Measurements from ENCODE around the gene CCDC60.

The CCDC60 gene

GRCh38 chr12:119327471-119327870 is 7.1 kb upstream of the CCDC60 start:
- DNase-seq (ENCODE audit: low read depth in 2 of 2), result no peak
- H3K4me3 ChIP-seq (replicated peaks in 1 of 2; ENCODE audit: low read depth in 2 of 2, low read length in 2 of 2), result no peak overlapping the region
- TF ChIP-seq CTCF (IDR thresholded peaks at IDR 0.05; ENCODE audit: low read depth, low read length), result no peak

- no peak overlapping the region for H3K4me3 ChIP-seq (replicated peaks in 1 of 2; ENCODE audit: low read depth in 2 of 2, low read length in 2 of 2)
- no peak for TF ChIP-seq CTCF (IDR thresholded peaks at IDR 0.05; ENCODE audit: low read depth, low read length)
- DNase-seq (ENCODE audit: low read depth in 2 of 2), result no peak
These were observed 6.4 kb upstream of the CCDC60 start for GRCh38 chr12:119328111-119328510.

GRCh38 chr12:119338593-119339363 is 4.2 kb downstream of the CCDC60 start:
- H3K4me3 ChIP-seq (replicated peaks in 1 of 2; ENCODE audit: low read depth in 2 of 2, low read length in 2 of 2), result no peak overlapping the region
- no peak for DNase-seq (ENCODE audit: low read depth in 2 of 2)
- TF ChIP-seq CTCF (IDR thresholded peaks at IDR 0.05; ENCODE audit: low read depth, low read length), result no peak

GRCh38 chr12:119340578-119340977 is 6.0 kb downstream of the CCDC60 start:
- DNase-seq (ENCODE audit: low read depth in 2 of 2), result no peak
- H3K4me3 ChIP-seq (replicated peaks in 1 of 2; ENCODE audit: low read depth in 2 of 2, low read length in 2 of 2), result no peak overlapping the region
- TF ChIP-seq CTCF (IDR thresholded peaks at IDR 0.05; ENCODE audit: low read depth, low read length), result no peak

- DNase-seq (ENCODE audit: low read depth in 2 of 2), result no peak
- no peak overlapping the region for H3K4me3 ChIP-seq (replicated peaks in 1 of 2; ENCODE audit: low read depth in 2 of 2, low read length in 2 of 2)
- no peak for TF ChIP-seq CTCF (IDR thresholded peaks at IDR 0.05; ENCODE audit: low read depth, low read length)
These were observed 6.5 kb downstream of the CCDC60 start for GRCh38 chr12:119341020-119341419.

- no peak for DNase-seq (ENCODE audit: low read depth in 2 of 2)
- no peak for TF ChIP-seq CTCF (IDR thresholded peaks at IDR 0.05; ENCODE audit: low read depth, low read length)
- H3K4me3 ChIP-seq (replicated peaks in 1 of 2; ENCODE audit: low read depth in 2 of 2, low read length in 2 of 2), result no peak overlapping the region
These were observed 7.5 kb downstream of the CCDC60 start for GRCh38 chr12:119341988-119342387.

GRCh38 chr12:119343130-119343529 is 8.6 kb downstream of the CCDC60 start:
- no peak for TF ChIP-seq CTCF (IDR thresholded peaks at IDR 0.05; ENCODE audit: low read depth, low read length)
- no peak for DNase-seq (ENCODE audit: low read depth in 2 of 2)
- no peak overlapping the region for H3K4me3 ChIP-seq (replicated peaks in 1 of 2; ENCODE audit: low read depth in 2 of 2, low read length in 2 of 2)

Data from cardiac fibroblast (primary cell).